Neural progenitor cell (in vitro differentiated cells): ENCODE results near the gene ADRA2B. TPM values are rescaled to one million over a fixed set of nuclear protein-coding genes. Genes with fewer than 3 reads are reported as not detected.
"Not testable (repeated sequence)": the region's sequence is repeated elsewhere in the genome, so short reads cannot be mapped to it uniquely, and the experiment has no call there.

ENCODE experiments used
- DNase-seq: peaks from one replicate; pipeline ENCODE4 v3.0.0-alpha.2; 2016; ENCODE audit warnings: low spot score
- H2AFZ ChIP-seq: fragments of 200-600 bp; sonication (generic); replicated peaks from 2 replicates; pipeline ENCODE4 v1.6.1; 2016; ENCODE audit warnings: antibody characterized with exemption
- H3F3A ChIP-seq: fragments of 200-600 bp; sonication (generic); 2 replicates; pipeline ENCODE4 v1.6.1; 2016; ENCODE audit warnings: antibody characterized with exemption, low read depth
- H3K27ac ChIP-seq: fragments of 200-600 bp; sonication (generic); 2 replicates; pipeline ENCODE4 v1.5.1; 2016; ENCODE audit warnings: mild to moderate bottlenecking
- H3K27me3 ChIP-seq: fragments of 200-600 bp; sonication (generic); 2 replicates; pipeline ENCODE4 v1.6.1; 2016; ENCODE audit warnings: mild to moderate bottlenecking, moderate library complexity
- H3K36me3 ChIP-seq: fragments of 200-600 bp; sonication (generic); 2 replicates; pipeline ENCODE4 v1.5.1; 2016
- H3K4me1 ChIP-seq: fragments of 200-600 bp; sonication (generic); 2 replicates; pipeline ENCODE4 v1.6.1; 2016; ENCODE audit warnings: mixed run types
- H3K4me2 ChIP-seq: fragments of 200-600 bp; sonication (generic); 2 replicates; pipeline ENCODE4 v1.6.1; 2016
- H3K4me3 ChIP-seq: fragments of 200-600 bp; sonication (generic); 2 replicates; pipeline ENCODE4 v1.5.1; 2016
- H3K79me2 ChIP-seq: fragments of 200-600 bp; sonication (generic); 2 replicates; pipeline ENCODE4 v1.6.1; 2016; ENCODE audit warnings: low read depth
- H3K9ac ChIP-seq: fragments of 200-600 bp; sonication (generic); 2 replicates; pipeline ENCODE4 v1.6.1; 2016
- H3K9me3 ChIP-seq: fragments of 200-600 bp; sonication (generic); 2 replicates; pipeline ENCODE4 v1.5.1; 2016; ENCODE audit warnings: low read depth
- H4K20me1 ChIP-seq: fragments of 200-600 bp; sonication (generic); 2 replicates; pipeline ENCODE4 v1.6.1; 2016; ENCODE audit warnings: low read depth
- H3K27ac Mint-ChIP-seq: 3 replicates; pipeline ENCODE4 v1.8.0; 2021; ENCODE audit warnings: mixed read lengths
- H3K27me3 Mint-ChIP-seq: 2 replicates; pipeline ENCODE4 v1.8.0; 2022; ENCODE audit warnings: low read depth, mild to moderate bottlenecking, inconsistent platforms, moderate library complexity, mixed read lengths; ENCODE audit not compliant: insufficient read depth
- H3K36me3 Mint-ChIP-seq: 3 replicates; pipeline ENCODE4 v1.8.0; 2021; ENCODE audit warnings: mixed read lengths
- H3K4me1 Mint-ChIP-seq: 3 replicates; pipeline ENCODE4 v1.8.0; 2021; ENCODE audit warnings: mixed read lengths
- H3K4me3 Mint-ChIP-seq: 3 replicates; pipeline ENCODE4 v1.8.0; 2021; ENCODE audit warnings: mild to moderate bottlenecking, moderate library complexity, mixed read lengths
- H3K9me3 Mint-ChIP-seq: 3 replicates; pipeline ENCODE4 v1.8.0; 2020; ENCODE audit warnings: mixed read lengths
- CTCF ChIP-seq: fragments of 200-600 bp; sonication (generic); IDR thresholded peaks from 2 replicates; pipeline ENCODE4 v1.5.1; 2017; ENCODE audit warnings: antibody characterized with exemption, mild to moderate bottlenecking
- EZH2 ChIP-seq: fragments of 200-600 bp; sonication (generic); IDR thresholded peaks from 2 replicates; pipeline ENCODE4 v1.6.1; 2017; ENCODE audit warnings: antibody characterized with exemption, mild to moderate bottlenecking, moderate library complexity
- EZH2phosphoT487 ChIP-seq: fragments of 200-600 bp; sonication (generic); IDR thresholded peaks from 2 replicates; pipeline ENCODE4 v1.6.1; 2017; ENCODE audit warnings: antibody characterized with exemption
- total RNA-seq: library from RNA; depleted of rRNA; stranded (reverse); fragments of >200 nt; gene quantifications from 2 replicates; pipeline ENCODE4 v1.2.3, GENCODE V29; 2015; ENCODE audit warnings: low replicate concordance

ADRA2B gene
- total RNA-seq, 1 donor from 2014 or later: 3.0 TPM

- TF ChIP-seq CTCF (no peak), EZH2phosphoT487 (no peak), EZH2 (no peak)
- Histone ChIP-seq H3K27ac (no peak overlapping the region), H3K4me3 (no peak overlapping the region), H3K27me3 (no peaks in the 10 kb centered on the region), H3K4me1 (peaks cover 3% of the 10 kb centered on the region), H2AFZ (no peak overlapping the region), H3K79me2 (no peaks in the 10 kb centered on the region), H3K36me3 (no peaks in the 10 kb centered on the region), H4K20me1 (no peaks in the 10 kb centered on the region), H3K4me2 (no peak overlapping the region), H3K9me3 (no peaks in the 10 kb centered on the region), H3K9ac (no peak overlapping the region), H3F3A (no peaks in the 10 kb centered on the region)
- H3K27me3 Mint-ChIP-seq: peaks cover 5% of the 10 kb centered on the region
- peaks cover 3% of the 10 kb centered on the region for H3K4me1 Mint-ChIP-seq
- no peak overlapping the region for H3K4me3 Mint-ChIP-seq
- DNase-seq: no peak
- H3K36me3 Mint-ChIP-seq: no peaks in the 10 kb centered on the region
- peaks cover 18% of the 10 kb centered on the region for H3K9me3 Mint-ChIP-seq
- H3K27ac Mint-ChIP-seq: no peak overlapping the region
Measured at GRCh38 chr2:96073170-96073775, 43.1 kb downstream of the ADRA2B start.

GRCh38 chr2:96072746-96073145 lies 43.6 kb downstream of the ADRA2B start:
- Histone ChIP-seq H3K4me2 (no peak overlapping the region), H3K9me3 (no peaks in the 10 kb centered on the region), H2AFZ (no peak overlapping the region), H3K79me2 (no peaks in the 10 kb centered on the region), H3K4me1 (peaks cover 3% of the 10 kb centered on the region), H3K9ac (no peak overlapping the region), H4K20me1 (no peaks in the 10 kb centered on the region), H3K27me3 (no peaks in the 10 kb centered on the region), H3F3A (no peaks in the 10 kb centered on the region), H3K36me3 (no peaks in the 10 kb centered on the region), H3K4me3 (no peak overlapping the region), H3K27ac (no peak overlapping the region)
- TF ChIP-seq CTCF (no peak), EZH2phosphoT487 (no peak), EZH2 (no peak)
- DNase-seq: no peak
- H3K36me3 Mint-ChIP-seq: no peaks in the 10 kb centered on the region
- peaks cover 18% of the 10 kb centered on the region for H3K9me3 Mint-ChIP-seq
- H3K27me3 Mint-ChIP-seq: peaks cover 5% of the 10 kb centered on the region
- H3K27ac Mint-ChIP-seq: no peak overlapping the region
- H3K4me1 Mint-ChIP-seq: peaks cover 3% of the 10 kb centered on the region
- no peak overlapping the region for H3K4me3 Mint-ChIP-seq

- H3K27me3 Mint-ChIP-seq, H3K9ac ChIP-seq, H3F3A ChIP-seq, H3K27ac ChIP-seq, H4K20me1 ChIP-seq, H3K27ac Mint-ChIP-seq, H3K79me2 ChIP-seq, H2AFZ ChIP-seq, H3K9me3 ChIP-seq, H3K27me3 ChIP-seq, H3K4me1 Mint-ChIP-seq, H3K4me1 ChIP-seq, H3K4me3 ChIP-seq, DNase-seq, H3K36me3 ChIP-seq, H3K4me3 Mint-ChIP-seq, H3K4me2 ChIP-seq, H3K36me3 Mint-ChIP-seq: not testable (repeated sequence)
- H3K9me3 Mint-ChIP-seq: peaks cover 15% of the 10 kb centered on the region
Measured at GRCh38 chr2:96071977-96072491, 44.3 kb downstream of the ADRA2B start.

GRCh38 chr2:96071087-96071976 lies 45.0 kb downstream of the ADRA2B start:
- not testable (repeated sequence) for H3K27me3 Mint-ChIP-seq, H3F3A ChIP-seq, H3K36me3 ChIP-seq, H3K9me3 ChIP-seq, H3K4me3 Mint-ChIP-seq, H3K36me3 Mint-ChIP-seq, H4K20me1 ChIP-seq, H3K4me3 ChIP-seq, H3K27me3 ChIP-seq, H3K4me1 Mint-ChIP-seq, H3K9ac ChIP-seq, H3K4me1 ChIP-seq, H3K4me2 ChIP-seq, H2AFZ ChIP-seq, DNase-seq, H3K27ac ChIP-seq, H3K79me2 ChIP-seq
- peak overlapping the region; percentile 83 for H3K27ac Mint-ChIP-seq
- H3K9me3 Mint-ChIP-seq: peaks cover 12% of the 10 kb centered on the region

DNA sequence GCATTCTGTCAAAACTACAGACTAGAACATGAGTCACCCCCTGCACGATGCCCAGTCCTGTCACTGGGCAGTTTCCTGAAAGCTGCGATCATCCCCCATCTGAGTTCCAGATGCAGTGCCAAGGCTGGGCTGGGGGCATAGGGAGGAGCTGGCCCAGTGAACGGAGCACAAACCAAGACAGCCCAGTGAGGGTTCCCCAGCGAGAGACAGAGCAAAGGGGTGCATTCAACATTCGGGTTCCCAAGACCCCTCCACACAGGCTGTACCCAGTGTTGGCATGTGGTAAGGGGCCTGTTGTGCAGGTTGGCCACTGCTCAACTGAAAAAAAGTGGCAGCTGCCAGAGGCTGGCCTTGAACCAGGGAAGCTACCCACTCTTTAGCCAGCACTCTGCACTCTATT lies 46.0 kb downstream of the ADRA2B start:
- H3K36me3 Mint-ChIP-seq, H3F3A ChIP-seq, H3K4me2 ChIP-seq, H3K4me1 Mint-ChIP-seq, H3K27ac ChIP-seq, H3K9me3 Mint-ChIP-seq, H3K27me3 Mint-ChIP-seq, H3K79me2 ChIP-seq, H3K4me3 ChIP-seq, H3K9ac ChIP-seq, H3K36me3 ChIP-seq, H4K20me1 ChIP-seq, H3K4me1 ChIP-seq, H3K27ac Mint-ChIP-seq, H3K9me3 ChIP-seq, H3K4me3 Mint-ChIP-seq, DNase-seq, H2AFZ ChIP-seq, H3K27me3 ChIP-seq: not testable (repeated sequence)

DNA sequence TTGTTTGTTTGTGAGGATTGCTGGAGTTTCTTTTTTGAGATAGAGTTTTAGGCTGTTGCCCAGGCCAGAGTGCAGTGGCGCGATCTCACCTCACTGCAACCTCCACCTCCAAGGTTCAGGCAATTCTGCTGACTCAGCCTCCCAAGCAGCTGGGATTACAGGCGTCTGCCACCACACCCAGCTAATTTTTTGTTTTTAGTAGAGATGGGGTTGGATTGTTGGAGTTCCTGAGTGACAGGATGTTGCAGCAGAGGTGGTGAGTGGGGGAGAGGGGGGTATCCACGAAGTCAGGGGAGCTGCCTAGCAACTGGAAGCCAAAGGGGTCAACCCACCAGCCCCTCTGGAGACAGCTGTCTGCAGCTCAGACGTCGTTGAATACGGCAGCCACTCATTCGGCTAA lies 46.5 kb downstream of the ADRA2B start:
- not testable (repeated sequence) for H2AFZ ChIP-seq, H3K4me2 ChIP-seq, H3K79me2 ChIP-seq, H4K20me1 ChIP-seq, H3K9me3 Mint-ChIP-seq, H3K4me3 Mint-ChIP-seq, H3K36me3 ChIP-seq, H3K27me3 Mint-ChIP-seq, DNase-seq, H3F3A ChIP-seq, H3K9me3 ChIP-seq, H3K27me3 ChIP-seq, H3K4me1 ChIP-seq, H3K36me3 Mint-ChIP-seq, H3K27ac Mint-ChIP-seq, H3K27ac ChIP-seq, H3K9ac ChIP-seq, H3K4me1 Mint-ChIP-seq, H3K4me3 ChIP-seq
